H9 (cell line): ENCODE measurements around the gene LCE6A. TPM values are rescaled to one million over a fixed set of nuclear protein-coding genes. Genes with fewer than 3 reads are reported as not detected.

Source experiments
- DNase-seq: peaks from one replicate; pipeline ENCODE4 v3.0.0-alpha.2; 2017
- H2AFZ ChIP-seq: one replicate; pipeline ENCODE4 v1.6.1; 2013; ENCODE audit warnings: mild to moderate bottlenecking, low read length, control low read depth, moderate library complexity
- H2AK5ac ChIP-seq: 2 replicates; pipeline ENCODE4 v1.6.1; 2013; ENCODE audit warnings: low read length, control low read depth, mixed read lengths; ENCODE audit not compliant: insufficient read length
- H2BK120ac ChIP-seq: one replicate; pipeline ENCODE4 v1.6.1; 2013; ENCODE audit warnings: low read depth, mild to moderate bottlenecking, low read length, control low read depth, inconsistent platforms; ENCODE audit not compliant: poor library complexity, severe bottlenecking
- H2BK12ac ChIP-seq: 2 replicates; pipeline ENCODE4 v1.6.1; 2013; ENCODE audit warnings: low read length, control low read depth, mixed read lengths, low read depth; ENCODE audit not compliant: insufficient read length
- H2BK15ac ChIP-seq: 2 replicates; pipeline ENCODE4 v1.6.1; 2013; ENCODE audit warnings: low read depth, low read length, control low read depth
- H2BK20ac ChIP-seq: one replicate; pipeline ENCODE4 v1.6.1; 2013; ENCODE audit warnings: low read depth, mild to moderate bottlenecking, low read length, control low read depth, inconsistent platforms; ENCODE audit not compliant: poor library complexity, severe bottlenecking
- H2BK5ac ChIP-seq: 2 replicates; pipeline ENCODE4 v1.6.1; 2013; ENCODE audit warnings: low read length, control low read depth, mixed read lengths; ENCODE audit not compliant: insufficient read length
- H3K14ac ChIP-seq: 2 replicates; pipeline ENCODE4 v1.6.1; 2013; ENCODE audit warnings: low read length, control low read depth; ENCODE audit not compliant: insufficient read depth
- H3K18ac ChIP-seq: 2 replicates; pipeline ENCODE4 v1.6.1; 2013; ENCODE audit warnings: low read depth, mild to moderate bottlenecking, mixed read lengths, low read length, control low read depth; ENCODE audit not compliant: insufficient read length
- H3K23ac ChIP-seq: 2 replicates; pipeline ENCODE4 v1.6.1; 2013; ENCODE audit warnings: low read length, control low read depth, mixed read lengths, low read depth; ENCODE audit not compliant: insufficient read length
- H3K23me2 ChIP-seq: 2 replicates; pipeline ENCODE4 v1.6.1; 2013; ENCODE audit warnings: low read depth, mild to moderate bottlenecking, mixed read lengths, low read length, control low read depth; ENCODE audit not compliant: insufficient read length, poor library complexity, severe bottlenecking
- H3K27ac ChIP-seq: 2 replicates; pipeline ENCODE4 v1.5.1; 2013; ENCODE audit warnings: low read length, control low read depth, mixed read lengths, low read depth; ENCODE audit not compliant: insufficient read length
- H3K27me3 ChIP-seq: 2 replicates; pipeline ENCODE4 v1.6.1; 2013; ENCODE audit warnings: low read length, control low read depth, inconsistent platforms; ENCODE audit not compliant: insufficient read depth
- H3K4ac ChIP-seq: 2 replicates; pipeline ENCODE4 v1.6.1; 2013; ENCODE audit warnings: low read depth, mild to moderate bottlenecking, control low read depth, inconsistent platforms, low read length, moderate library complexity
- H3K4me1 ChIP-seq: 2 replicates; pipeline ENCODE4 v1.6.1; 2013; ENCODE audit warnings: low read length, control low read depth, inconsistent platforms; ENCODE audit not compliant: insufficient read depth
- H3K4me2 ChIP-seq: 2 replicates; pipeline ENCODE4 v1.6.1; 2013; ENCODE audit warnings: low read length, control low read depth, mixed read lengths; ENCODE audit not compliant: insufficient read length, insufficient read depth
- H3K56ac ChIP-seq: 2 replicates; pipeline ENCODE4 v1.6.1; 2013; ENCODE audit warnings: low read depth, mild to moderate bottlenecking, mixed read lengths, low read length, control low read depth; ENCODE audit not compliant: insufficient read length
- H3K79me1 ChIP-seq: 2 replicates; pipeline ENCODE4 v1.6.1; 2013; ENCODE audit warnings: low read depth, mild to moderate bottlenecking, moderate library complexity, low read length, control low read depth, inconsistent platforms; ENCODE audit not compliant: insufficient read depth, poor library complexity, severe bottlenecking
- H3K79me2 ChIP-seq: 2 replicates; pipeline ENCODE4 v1.6.1; 2013; ENCODE audit warnings: low read length, control low read depth, inconsistent platforms; ENCODE audit not compliant: insufficient read depth
- H3K9ac ChIP-seq: 2 replicates; pipeline ENCODE4 v1.6.1; 2013; ENCODE audit warnings: low read length, control low read depth, mixed read lengths; ENCODE audit not compliant: insufficient read length; ENCODE audit errors: extremely low read depth
- H3K9me3 ChIP-seq: one replicate; pipeline ENCODE4 v1.6.1; 2013; ENCODE audit warnings: low read depth, low read length, inconsistent platforms; ENCODE audit not compliant: control insufficient read depth
- H3T11ph ChIP-seq: one replicate; pipeline ENCODE4 v1.6.1; 2013; ENCODE audit warnings: mild to moderate bottlenecking, low read length, control low read depth, inconsistent platforms
- H4K20me1 ChIP-seq: one replicate; pipeline ENCODE4 v1.6.1; 2013; ENCODE audit not compliant: control insufficient read depth, insufficient read length, insufficient read depth
- H4K5ac ChIP-seq: 2 replicates; pipeline ENCODE4 v1.6.1; 2013; ENCODE audit warnings: low read depth, mild to moderate bottlenecking, mixed read lengths, low read length, control low read depth; ENCODE audit not compliant: insufficient read length
- H4K8ac ChIP-seq: replicated peaks from 2 replicates; pipeline ENCODE4 v1.6.1; 2013; ENCODE audit warnings: low read length, control low read depth, mixed read lengths, low read depth; ENCODE audit not compliant: insufficient read length
- H4K91ac ChIP-seq: 2 replicates; pipeline ENCODE4 v1.6.1; 2013; ENCODE audit warnings: low read depth, mild to moderate bottlenecking, moderate library complexity, mixed read lengths, low read length, control low read depth; ENCODE audit not compliant: insufficient read length
- H3K27ac Mint-ChIP-seq, 3 experiments: 2 replicates in 2 of 3; 3 replicates in 1 of 3; pipeline ENCODE4 v1.8.0; 2020 to 2021; ENCODE audit warnings: mixed read lengths in 3 of 3, mild to moderate bottlenecking in 1 of 3, moderate library complexity in 1 of 3
- H3K27me3 Mint-ChIP-seq: 2 replicates; pipeline ENCODE4 v1.8.0; 2021; ENCODE audit warnings: low read depth, mild to moderate bottlenecking, moderate library complexity, mixed read lengths
- H3K36me3 Mint-ChIP-seq, 3 experiments: 2 replicates in 2 of 3; 3 replicates in 1 of 3; pipeline ENCODE4 v1.8.0; 2020 to 2021; ENCODE audit warnings: low read depth in 3 of 3, mixed read lengths in 3 of 3; ENCODE audit not compliant: insufficient read depth in 1 of 3
- H3K4me1 Mint-ChIP-seq, 2 experiments: 2 replicates each; pipeline ENCODE4 v1.8.0; 2020; ENCODE audit warnings: mixed read lengths in 2 of 2
- H3K4me3 Mint-ChIP-seq, 2 experiments: 2 replicates in 1 of 2; 3 replicates in 1 of 2; pipeline ENCODE4 v1.8.0; 2020 to 2021; ENCODE audit warnings: mild to moderate bottlenecking in 2 of 2, mixed read lengths in 2 of 2, moderate library complexity in 1 of 2
- H3K9me3 Mint-ChIP-seq, 2 experiments: 2 replicates in 1 of 2; 3 replicates in 1 of 2; pipeline ENCODE4 v1.8.0; 2020; ENCODE audit warnings: mild to moderate bottlenecking in 2 of 2, mixed read lengths in 2 of 2, moderate library complexity in 1 of 2
- CTCF ChIP-seq: fragments of 200-600 bp; sonication (generic); conservative IDR thresholded peaks from 3 replicates; pipeline ENCODE4 v1.8.0; 2021; ENCODE audit warnings: antibody characterized with exemption, mild to moderate bottlenecking
- WGBS: extraction: QIAGEN DNeasy Blood & Tissue Kit; methylation state at CpG from one replicate; pipeline ENCODE4 v1.1.7; 2013; ENCODE audit warnings: missing lambda C conversion rate, low lambda C conversion rate, mixed read lengths; ENCODE audit not compliant: insufficient read length; ENCODE audit errors: extremely low coverage; 5-methylcytosine and 5-hydroxymethylcytosine counted together
- total RNA-seq: library from RNA; stranded (reverse); gene quantifications from 2 replicates; pipeline ENCODE4 v1.2.1, GENCODE V29; 2021

Gene LCE6A
- total RNA-seq, 1 experiment from 2014 or later, result not detected

- H4K5ac ChIP-seq, result no peak within 1 kb of the TSS
- H3K18ac ChIP-seq, result no peak within 1 kb of the TSS
- Mint-ChIP-seq H3K4me1 (no peaks in the 10 kb centered on the region), H3K27ac (no peak within 1 kb of the TSS), H3K4me3 (no peak within 1 kb of the TSS), H3K27me3 (no peaks in the 10 kb centered on the region; the same call in none of the 2 replicates), H3K9me3 (peaks cover 86 to 88% of the 10 kb centered on the region in 2 experiments), H3K36me3 (peaks cover 4 to 20% (median 6%) of the 10 kb centered on the region in 3 experiments; a peak in 5 of 7 replicates)
- no peak for TF ChIP-seq CTCF
- no peak within 1 kb of the TSS for H3K4me2 ChIP-seq
- H3K4ac ChIP-seq, result no peak within 1 kb of the TSS
- no peaks in the 10 kb centered on the region for H3K79me1 ChIP-seq
- H3K14ac ChIP-seq, result no peak within 1 kb of the TSS
- no peak within 1 kb of the TSS for H2BK15ac ChIP-seq
- no peak within 1 kb of the TSS for H2BK120ac ChIP-seq
- no peak within 1 kb of the TSS for H3K9ac ChIP-seq
- no CpG with 5 or more reads among the region's 2 CpGs for WGBS
- H4K20me1 ChIP-seq, result no peaks in the 10 kb centered on the region
- peaks cover 72% of the 10 kb centered on the region for H3K9me3 ChIP-seq
- H3T11ph ChIP-seq, result no peak within 1 kb of the TSS
- H3K23ac ChIP-seq, result no peak within 1 kb of the TSS
- H3K56ac ChIP-seq, result no peak within 1 kb of the TSS
- no peaks in the 10 kb centered on the region for H3K4me1 ChIP-seq
- no peak within 1 kb of the TSS for H3K27ac ChIP-seq
- H2AFZ ChIP-seq, result no peak within 1 kb of the TSS
- H2BK20ac ChIP-seq, result no peak within 1 kb of the TSS
- H2AK5ac ChIP-seq, result no peak within 1 kb of the TSS
- no peaks in the 10 kb centered on the region for H3K79me2 ChIP-seq
- H3K23me2 ChIP-seq, result no peaks in the 10 kb centered on the region
- DNase-seq, result no peak
- H2BK5ac ChIP-seq, result no peak within 1 kb of the TSS
- H3K27me3 ChIP-seq, result no peaks in the 10 kb centered on the region
- H4K91ac ChIP-seq, result no peak within 1 kb of the TSS
- no peak within 1 kb of the TSS for H4K8ac ChIP-seq
- H2BK12ac ChIP-seq, result no peak within 1 kb of the TSS
Observed at GRCh38 chr1:152811671-152812070, 31.0 kb upstream of the LCE6A start, which contains the start of gene LCE1B. LCE1B (plus strand) TSS chr1:152811971; CDS start chr1:152812447, 476 bp downstream.
